GM21737 (cell line): ENCODE data around the gene JCAD.

Source experiments
- ATAC-seq: cut with Tn5 transposase; IDR thresholded peaks from one replicate; pipeline ENCODE4 v1.9.1; 2021; ENCODE audit warnings: mild to moderate bottlenecking, moderate library complexity; ENCODE audit not compliant: unreplicated experiment

JCAD gene

GRCh38 chr10:30073767-30074060 is 14.3 kb upstream of the JCAD start:
- ATAC-seq: no peak

- no peak for ATAC-seq
Observed at GRCh38 chr10:30073045-30073766, 13.8 kb upstream of the JCAD start.

GRCh38 chr10:30072068-30072467 is 12.7 kb upstream of the JCAD start:
- no peak for ATAC-seq

GRCh38 chr10:30070001-30070685 is 10.8 kb upstream of the JCAD start:
- ATAC-seq: no peak

- no peak for ATAC-seq
Observed at GRCh38 chr10:30068492-30069223, 9.3 kb upstream of the JCAD start.

GRCh38 chr10:30063099-30063498 is 3.7 kb upstream of the JCAD start:
- no peak for ATAC-seq

- no peak for ATAC-seq
Observed at GRCh38 chr10:30062582-30062981, 3.2 kb upstream of the JCAD start.

GRCh38 chr10:30062090-30062489 is 2.7 kb upstream of the JCAD start:
- ATAC-seq: no peak

GRCh38 chr10:30058570-30059132 is 735 bp downstream of the JCAD start:
- no peak for ATAC-seq

- ATAC-seq: no peak
Observed at GRCh38 chr10:30057894-30058556, 1.4 kb downstream of the JCAD start.

- no peak for ATAC-seq
Observed at GRCh38 chr10:30057421-30057841, 2.0 kb downstream of the JCAD start.

- ATAC-seq: no peak
Observed at GRCh38 chr10:30056767-30057355, 2.5 kb downstream of the JCAD start.

- ATAC-seq: no peak
Observed at GRCh38 chr10:30056281-30056680, 3.1 kb downstream of the JCAD start.

- no peak for ATAC-seq
Observed at GRCh38 chr10:30055226-30055662, 4.1 kb downstream of the JCAD start.

GRCh38 chr10:30052062-30052461 is 7.3 kb downstream of the JCAD start:
- ATAC-seq: no peak

- no peak for ATAC-seq
Observed at GRCh38 chr10:30051220-30051619, 8.2 kb downstream of the JCAD start.

- no peak for ATAC-seq
Observed at GRCh38 chr10:30050411-30050810, 9.0 kb downstream of the JCAD start.

- no peak for ATAC-seq
Observed at GRCh38 chr10:30048768-30049517, 10.4 kb downstream of the JCAD start.

- ATAC-seq: no peak
Observed at GRCh38 chr10:30047924-30048531, 11.4 kb downstream of the JCAD start.

- ATAC-seq: no peak
Observed at GRCh38 chr10:30047430-30047829, 12.0 kb downstream of the JCAD start.
